H9 (cell line): ENCODE data around the gene CAND2. TPM values are rescaled to one million over a fixed set of nuclear protein-coding genes. Genes with fewer than 3 reads are reported as not detected.
A peak's percentile ranks its signal among the peaks of the same experiment; 100 is the strongest.

ENCODE experiments used
- DNase-seq: peaks from one replicate; pipeline ENCODE4 v3.0.0-alpha.2; 2017
- H2AFZ ChIP-seq: one replicate; pipeline ENCODE4 v1.6.1; 2013; ENCODE audit warnings: mild to moderate bottlenecking, low read length, control low read depth, moderate library complexity
- H2AK5ac ChIP-seq: 2 replicates; pipeline ENCODE4 v1.6.1; 2013; ENCODE audit warnings: low read length, control low read depth, mixed read lengths; ENCODE audit not compliant: insufficient read length
- H2BK120ac ChIP-seq: one replicate; pipeline ENCODE4 v1.6.1; 2013; ENCODE audit warnings: low read depth, mild to moderate bottlenecking, low read length, control low read depth, inconsistent platforms; ENCODE audit not compliant: poor library complexity, severe bottlenecking
- H2BK12ac ChIP-seq: 2 replicates; pipeline ENCODE4 v1.6.1; 2013; ENCODE audit warnings: low read length, control low read depth, mixed read lengths, low read depth; ENCODE audit not compliant: insufficient read length
- H2BK15ac ChIP-seq: 2 replicates; pipeline ENCODE4 v1.6.1; 2013; ENCODE audit warnings: low read depth, low read length, control low read depth
- H2BK20ac ChIP-seq: one replicate; pipeline ENCODE4 v1.6.1; 2013; ENCODE audit warnings: low read depth, mild to moderate bottlenecking, low read length, control low read depth, inconsistent platforms; ENCODE audit not compliant: poor library complexity, severe bottlenecking
- H2BK5ac ChIP-seq: 2 replicates; pipeline ENCODE4 v1.6.1; 2013; ENCODE audit warnings: low read length, control low read depth, mixed read lengths; ENCODE audit not compliant: insufficient read length
- H3K14ac ChIP-seq: 2 replicates; pipeline ENCODE4 v1.6.1; 2013; ENCODE audit warnings: low read length, control low read depth; ENCODE audit not compliant: insufficient read depth
- H3K18ac ChIP-seq: 2 replicates; pipeline ENCODE4 v1.6.1; 2013; ENCODE audit warnings: low read depth, mild to moderate bottlenecking, mixed read lengths, low read length, control low read depth; ENCODE audit not compliant: insufficient read length
- H3K23ac ChIP-seq: 2 replicates; pipeline ENCODE4 v1.6.1; 2013; ENCODE audit warnings: low read length, control low read depth, mixed read lengths, low read depth; ENCODE audit not compliant: insufficient read length
- H3K23me2 ChIP-seq: 2 replicates; pipeline ENCODE4 v1.6.1; 2013; ENCODE audit warnings: low read depth, mild to moderate bottlenecking, mixed read lengths, low read length, control low read depth; ENCODE audit not compliant: insufficient read length, poor library complexity, severe bottlenecking
- H3K27ac ChIP-seq: 2 replicates; pipeline ENCODE4 v1.5.1; 2013; ENCODE audit warnings: low read length, control low read depth, mixed read lengths, low read depth; ENCODE audit not compliant: insufficient read length
- H3K27me3 ChIP-seq: 2 replicates; pipeline ENCODE4 v1.6.1; 2013; ENCODE audit warnings: low read length, control low read depth, inconsistent platforms; ENCODE audit not compliant: insufficient read depth
- H3K4ac ChIP-seq: 2 replicates; pipeline ENCODE4 v1.6.1; 2013; ENCODE audit warnings: low read depth, mild to moderate bottlenecking, control low read depth, inconsistent platforms, low read length, moderate library complexity
- H3K4me1 ChIP-seq: 2 replicates; pipeline ENCODE4 v1.6.1; 2013; ENCODE audit warnings: low read length, control low read depth, inconsistent platforms; ENCODE audit not compliant: insufficient read depth
- H3K4me2 ChIP-seq: 2 replicates; pipeline ENCODE4 v1.6.1; 2013; ENCODE audit warnings: low read length, control low read depth, mixed read lengths; ENCODE audit not compliant: insufficient read length, insufficient read depth
- H3K56ac ChIP-seq: 2 replicates; pipeline ENCODE4 v1.6.1; 2013; ENCODE audit warnings: low read depth, mild to moderate bottlenecking, mixed read lengths, low read length, control low read depth; ENCODE audit not compliant: insufficient read length
- H3K79me1 ChIP-seq: 2 replicates; pipeline ENCODE4 v1.6.1; 2013; ENCODE audit warnings: low read depth, mild to moderate bottlenecking, moderate library complexity, low read length, control low read depth, inconsistent platforms; ENCODE audit not compliant: insufficient read depth, poor library complexity, severe bottlenecking
- H3K79me2 ChIP-seq: 2 replicates; pipeline ENCODE4 v1.6.1; 2013; ENCODE audit warnings: low read length, control low read depth, inconsistent platforms; ENCODE audit not compliant: insufficient read depth
- H3K9ac ChIP-seq: 2 replicates; pipeline ENCODE4 v1.6.1; 2013; ENCODE audit warnings: low read length, control low read depth, mixed read lengths; ENCODE audit not compliant: insufficient read length; ENCODE audit errors: extremely low read depth
- H3K9me3 ChIP-seq: one replicate; pipeline ENCODE4 v1.6.1; 2013; ENCODE audit warnings: low read depth, low read length, inconsistent platforms; ENCODE audit not compliant: control insufficient read depth
- H3T11ph ChIP-seq: one replicate; pipeline ENCODE4 v1.6.1; 2013; ENCODE audit warnings: mild to moderate bottlenecking, low read length, control low read depth, inconsistent platforms
- H4K20me1 ChIP-seq: one replicate; pipeline ENCODE4 v1.6.1; 2013; ENCODE audit not compliant: control insufficient read depth, insufficient read length, insufficient read depth
- H4K5ac ChIP-seq: 2 replicates; pipeline ENCODE4 v1.6.1; 2013; ENCODE audit warnings: low read depth, mild to moderate bottlenecking, mixed read lengths, low read length, control low read depth; ENCODE audit not compliant: insufficient read length
- H4K8ac ChIP-seq: replicated peaks from 2 replicates; pipeline ENCODE4 v1.6.1; 2013; ENCODE audit warnings: low read length, control low read depth, mixed read lengths, low read depth; ENCODE audit not compliant: insufficient read length
- H4K91ac ChIP-seq: 2 replicates; pipeline ENCODE4 v1.6.1; 2013; ENCODE audit warnings: low read depth, mild to moderate bottlenecking, moderate library complexity, mixed read lengths, low read length, control low read depth; ENCODE audit not compliant: insufficient read length
- H3K27ac Mint-ChIP-seq, 3 experiments: 2 replicates in 2 of 3; 3 replicates in 1 of 3; pipeline ENCODE4 v1.8.0; 2020 to 2021; ENCODE audit warnings: mixed read lengths in 3 of 3, mild to moderate bottlenecking in 1 of 3, moderate library complexity in 1 of 3
- H3K27me3 Mint-ChIP-seq: 2 replicates; pipeline ENCODE4 v1.8.0; 2021; ENCODE audit warnings: low read depth, mild to moderate bottlenecking, moderate library complexity, mixed read lengths
- H3K36me3 Mint-ChIP-seq, 3 experiments: 2 replicates in 2 of 3; 3 replicates in 1 of 3; pipeline ENCODE4 v1.8.0; 2020 to 2021; ENCODE audit warnings: low read depth in 3 of 3, mixed read lengths in 3 of 3; ENCODE audit not compliant: insufficient read depth in 1 of 3
- H3K4me1 Mint-ChIP-seq, 2 experiments: 2 replicates each; pipeline ENCODE4 v1.8.0; 2020; ENCODE audit warnings: mixed read lengths in 2 of 2
- H3K4me3 Mint-ChIP-seq, 2 experiments: 2 replicates in 1 of 2; 3 replicates in 1 of 2; pipeline ENCODE4 v1.8.0; 2020 to 2021; ENCODE audit warnings: mild to moderate bottlenecking in 2 of 2, mixed read lengths in 2 of 2, moderate library complexity in 1 of 2
- H3K9me3 Mint-ChIP-seq, 2 experiments: 2 replicates in 1 of 2; 3 replicates in 1 of 2; pipeline ENCODE4 v1.8.0; 2020; ENCODE audit warnings: mild to moderate bottlenecking in 2 of 2, mixed read lengths in 2 of 2, moderate library complexity in 1 of 2
- CTCF ChIP-seq: fragments of 200-600 bp; sonication (generic); conservative IDR thresholded peaks from 3 replicates; pipeline ENCODE4 v1.8.0; 2021; ENCODE audit warnings: antibody characterized with exemption, mild to moderate bottlenecking
- WGBS: extraction: QIAGEN DNeasy Blood & Tissue Kit; methylation state at CpG from one replicate; pipeline ENCODE4 v1.1.7; 2013; ENCODE audit warnings: missing lambda C conversion rate, low lambda C conversion rate, mixed read lengths; ENCODE audit not compliant: insufficient read length; ENCODE audit errors: extremely low coverage; 5-methylcytosine and 5-hydroxymethylcytosine counted together
- total RNA-seq: library from RNA; stranded (reverse); gene quantifications from 2 replicates; pipeline ENCODE4 v1.2.1, GENCODE V29; 2021

Gene CAND2
- total RNA-seq, 1 experiment from 2014 or later = 10.7 TPM

- no peaks in the 10 kb centered on the region for H3K9me3 ChIP-seq
- no peak overlapping the region for H3K23ac ChIP-seq
- H3K9ac ChIP-seq = no peak overlapping the region
- H4K8ac ChIP-seq = no peak overlapping the region
- peak overlapping the region in 2 of 3 experiments; percentile 7 to 54; a peak in 1 of 7 replicates for H3K27ac Mint-ChIP-seq
- H3K36me3 Mint-ChIP-seq = no peaks in the 10 kb centered on the region
- H3K4me1 Mint-ChIP-seq = peaks cover 22 to 23% of the 10 kb centered on the region in 2 experiments
- no peak overlapping the region for H3K4me3 Mint-ChIP-seq
- H3T11ph ChIP-seq = no peak overlapping the region
- no peaks in the 10 kb centered on the region; the same call in 1 of the 2 replicates for H3K27me3 Mint-ChIP-seq
- no peak overlapping the region for H2BK12ac ChIP-seq
- H3K4me1 ChIP-seq = no peaks in the 10 kb centered on the region
- no peak overlapping the region for H2BK120ac ChIP-seq
- H3K27me3 ChIP-seq = no peaks in the 10 kb centered on the region
- no peak for TF ChIP-seq CTCF
- no peaks in the 10 kb centered on the region for H3K23me2 ChIP-seq
- H2AK5ac ChIP-seq = no peak overlapping the region
- H3K4ac ChIP-seq = no peak overlapping the region
- H4K5ac ChIP-seq = no peak overlapping the region
- H2BK20ac ChIP-seq = no peak overlapping the region
- no peaks in the 10 kb centered on the region for H3K9me3 Mint-ChIP-seq
- H3K79me2 ChIP-seq = no peaks in the 10 kb centered on the region
- no CpG with 5 or more reads among the region's 8 CpGs for WGBS
- H2AFZ ChIP-seq = no peak overlapping the region
- H2BK15ac ChIP-seq = no peak overlapping the region
- H3K79me1 ChIP-seq = no peaks in the 10 kb centered on the region
- DNase-seq = no peak
- no peak overlapping the region for H2BK5ac ChIP-seq
- no peak overlapping the region for H3K27ac ChIP-seq
- no peak overlapping the region for H4K91ac ChIP-seq
- no peak overlapping the region for H3K18ac ChIP-seq
- no peak overlapping the region for H3K14ac ChIP-seq
- no peak overlapping the region for H3K4me2 ChIP-seq
- no peaks in the 10 kb centered on the region for H4K20me1 ChIP-seq
- H3K56ac ChIP-seq = no peak overlapping the region
These were observed 36.6 kb upstream of the CAND2 start for GRCh38 chr3:12759693-12760565.
